GM21447 (cell line): ENCODE measurements around the gene GRIA3.
A peak's percentile ranks its signal among the peaks of the same experiment; 100 is the strongest.
"Not testable (repeated sequence)": the region's sequence is repeated elsewhere in the genome, so short reads cannot be mapped to it uniquely, and the experiment has no call there.

Source experiments
- ATAC-seq: cut with Tn5 transposase; IDR thresholded peaks from one replicate; pipeline ENCODE4 v1.9.1; 2021; ENCODE audit not compliant: unreplicated experiment

The GRIA3 gene

GRCh38 chrX:123337886-123338639 is 154.0 kb downstream of the GRIA3 start:
- ATAC-seq: no peak

GRCh38 chrX:123339221-123339905 is 155.3 kb downstream of the GRIA3 start:
- ATAC-seq: peak; percentile 66

- no peak for ATAC-seq
Measured at GRCh38 chrX:123340696-123341095, 156.6 kb downstream of the GRIA3 start.

- ATAC-seq: no peak
Measured at GRCh38 chrX:123348468-123348867, 164.4 kb downstream of the GRIA3 start.

- ATAC-seq: no peak
Measured at GRCh38 chrX:123350226-123350625, 166.1 kb downstream of the GRIA3 start.

- peak; percentile 96 for ATAC-seq
Measured at GRCh38 chrX:123357941-123358340, 173.9 kb downstream of the GRIA3 start.

- no peak for ATAC-seq
Measured at GRCh38 chrX:123358457-123358856, 174.4 kb downstream of the GRIA3 start.

GRCh38 chrX:123361371-123361770 is 177.3 kb downstream of the GRIA3 start:
- no peak for ATAC-seq

- ATAC-seq: not testable (repeated sequence)
Measured at GRCh38 chrX:123386196-123386595, 202.1 kb downstream of the GRIA3 start.

- no peak for ATAC-seq
Measured at GRCh38 chrX:123392921-123393320, 208.8 kb downstream of the GRIA3 start.

- no peak for ATAC-seq
Measured at GRCh38 chrX:123399709-123400108, 215.6 kb downstream of the GRIA3 start.

GRCh38 chrX:123405231-123405630 is 221.2 kb downstream of the GRIA3 start:
- no peak for ATAC-seq

GRCh38 chrX:123408821-123409737 is 225.0 kb downstream of the GRIA3 start:
- peak; percentile 44 for ATAC-seq

GRCh38 chrX:123422875-123423274 is 238.8 kb downstream of the GRIA3 start:
- no peak for ATAC-seq

- ATAC-seq: peak; percentile 91
Measured at GRCh38 chrX:123424546-123424945, 240.5 kb downstream of the GRIA3 start.

- no peak for ATAC-seq
Measured at GRCh38 chrX:123425471-123425870, 241.4 kb downstream of the GRIA3 start.

GRCh38 chrX:123425904-123426303 is 241.8 kb downstream of the GRIA3 start:
- ATAC-seq: no peak

GRCh38 chrX:123432361-123433150 is 248.5 kb downstream of the GRIA3 start:
- no peak for ATAC-seq

- no peak for ATAC-seq
Measured at GRCh38 chrX:123436512-123437136, 252.5 kb downstream of the GRIA3 start.

- ATAC-seq: not testable (repeated sequence)
Measured at GRCh38 chrX:123439926-123440325, 255.8 kb downstream of the GRIA3 start.
